ENCODE measurements around the gene ARR3.
"Not testable (repeated sequence)": the region's sequence is repeated elsewhere in the genome, so short reads cannot be mapped to it uniquely, and the experiment has no call there.

ARR3 gene

DNA sequence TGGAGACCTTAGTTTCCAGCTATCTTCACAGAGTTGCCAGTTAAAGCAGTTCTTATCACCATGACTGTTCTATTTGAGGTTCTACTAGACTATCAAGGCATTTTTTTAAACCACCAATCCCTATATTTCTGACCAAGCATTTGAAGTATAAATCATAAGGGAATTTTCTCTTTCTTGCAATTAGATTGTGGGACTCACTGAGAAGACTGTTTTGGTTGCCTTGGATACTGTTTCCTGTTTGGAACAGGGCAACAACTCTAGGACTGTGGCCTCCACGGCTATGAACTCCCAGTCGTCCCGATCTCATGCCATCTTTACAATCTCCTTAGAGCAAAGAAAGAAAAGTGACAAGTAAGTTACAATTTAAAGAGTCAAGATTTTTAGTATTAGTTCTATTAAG is 33.6 kb downstream of the ARR3 start:
- no peak overlapping the region for H3K4me3 ChIP-seq (ENCODE audit: low read depth, low read length)
- TF ChIP-seq, protein P1, sequence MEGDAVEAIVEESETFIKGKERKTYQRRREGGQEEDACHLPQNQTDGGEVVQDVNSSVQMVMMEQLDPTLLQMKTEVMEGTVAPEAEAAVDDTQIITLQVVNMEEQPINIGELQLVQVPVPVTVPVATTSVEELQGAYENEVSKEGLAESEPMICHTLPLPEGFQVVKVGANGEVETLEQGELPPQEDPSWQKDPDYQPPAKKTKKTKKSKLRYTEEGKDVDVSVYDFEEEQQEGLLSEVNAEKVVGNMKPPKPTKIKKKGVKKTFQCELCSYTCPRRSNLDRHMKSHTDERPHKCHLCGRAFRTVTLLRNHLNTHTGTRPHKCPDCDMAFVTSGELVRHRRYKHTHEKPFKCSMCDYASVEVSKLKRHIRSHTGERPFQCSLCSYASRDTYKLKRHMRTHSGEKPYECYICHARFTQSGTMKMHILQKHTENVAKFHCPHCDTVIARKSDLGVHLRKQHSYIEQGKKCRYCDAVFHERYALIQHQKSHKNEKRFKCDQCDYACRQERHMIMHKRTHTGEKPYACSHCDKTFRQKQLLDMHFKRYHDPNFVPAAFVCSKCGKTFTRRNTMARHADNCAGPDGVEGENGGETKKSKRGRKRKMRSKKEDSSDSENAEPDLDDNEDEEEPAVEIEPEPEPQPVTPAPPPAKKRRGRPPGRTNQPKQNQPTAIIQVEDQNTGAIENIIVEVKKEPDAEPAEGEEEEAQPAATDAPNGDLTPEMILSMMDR (IDR thresholded peaks at IDR 0.05; ENCODE audit: borderline replicate concordance, insufficient read depth, low read depth, low read length): no peak

DNA sequence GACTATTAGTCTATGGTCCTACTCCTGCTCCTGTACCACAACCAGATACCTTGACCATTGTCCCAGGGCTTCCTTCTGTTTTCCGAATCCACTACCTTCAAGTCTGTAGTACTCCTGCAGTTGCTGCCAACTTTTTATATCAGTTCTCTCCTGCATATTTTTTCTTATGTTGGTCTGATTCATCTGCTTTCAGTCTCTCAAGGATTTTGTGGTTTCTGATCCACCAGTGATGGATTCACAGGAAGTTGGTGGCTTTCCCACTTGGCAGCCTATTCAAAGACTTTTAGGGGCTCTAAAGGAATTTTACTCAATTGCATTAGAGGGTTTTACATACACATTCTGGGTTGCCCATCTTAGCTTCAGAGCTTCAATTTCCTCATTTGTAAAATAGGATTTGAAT is 45.4 kb downstream of the ARR3 start:
- no peak overlapping the region for H3K4me3 ChIP-seq (ENCODE audit: low read depth, low read length)
- TF ChIP-seq, protein P1 (IDR thresholded peaks at IDR 0.05; ENCODE audit: borderline replicate concordance, insufficient read depth, low read depth, low read length): no peak

DNA sequence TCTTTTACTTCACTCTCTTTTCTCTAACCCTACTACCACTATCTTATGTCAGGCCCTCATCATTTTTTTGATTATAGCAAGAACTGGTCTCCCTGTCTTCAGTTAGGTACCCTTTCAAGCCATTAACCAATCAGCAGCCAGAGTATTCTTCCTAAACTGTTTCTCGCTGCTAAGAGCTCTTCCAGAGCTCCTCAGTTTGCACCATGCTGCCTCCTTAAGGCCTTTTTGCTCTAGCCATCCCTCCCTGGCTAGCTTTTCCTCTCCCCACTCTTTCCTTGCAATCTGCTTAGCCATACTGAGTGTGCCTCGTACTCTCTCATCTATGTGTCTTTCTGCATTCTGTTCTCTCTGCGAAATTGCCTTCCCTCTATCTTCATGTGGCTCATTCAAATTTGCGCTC is 54.6 kb downstream of the ARR3 start:
- H3K4me3 ChIP-seq (ENCODE audit: low read depth, low read length): no peak overlapping the region
- TF ChIP-seq, protein P1 (IDR thresholded peaks at IDR 0.05; ENCODE audit: borderline replicate concordance, insufficient read depth, low read depth, low read length): no peak

DNA sequence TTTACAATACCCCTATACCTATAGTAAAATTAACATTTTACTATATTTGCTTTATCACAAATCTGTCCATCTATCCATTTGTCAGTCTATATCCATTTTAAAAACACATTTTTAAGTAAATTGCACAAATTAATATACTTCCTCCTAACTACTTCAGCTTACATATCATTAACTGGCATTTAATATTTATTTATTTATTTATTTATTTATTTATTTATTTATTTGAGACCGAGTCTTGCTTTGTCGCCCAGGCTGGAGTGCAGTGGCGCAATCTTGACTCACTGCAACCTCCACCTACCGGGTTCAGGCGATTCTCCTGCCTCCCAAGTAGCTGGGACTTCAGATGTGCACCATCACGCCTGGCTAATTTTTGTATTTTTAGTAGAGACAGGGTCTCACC is 55.5 kb downstream of the ARR3 start:
- not testable (repeated sequence) for H3K4me3 ChIP-seq (ENCODE audit: low read depth, low read length)

DNA sequence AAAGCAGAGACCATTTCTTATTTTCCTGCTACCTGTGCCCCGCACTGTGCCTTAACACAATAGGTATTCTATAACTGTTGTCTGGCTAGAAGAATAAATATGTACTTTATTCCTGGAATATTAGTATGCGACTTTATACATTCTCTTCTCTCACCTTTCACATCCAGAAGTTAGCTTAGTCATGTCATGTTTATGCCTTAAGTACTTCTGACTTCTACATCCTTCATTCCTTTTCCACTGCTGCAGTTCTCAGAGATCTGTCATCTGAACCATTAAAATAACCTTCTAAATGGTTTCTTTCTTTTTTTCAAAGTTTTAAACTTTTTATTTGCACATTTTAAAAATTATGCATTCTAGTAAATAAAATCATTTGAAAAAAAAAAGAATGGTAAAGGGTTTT is 56.2 kb downstream of the ARR3 start:
- TF ChIP-seq, protein P1 (IDR thresholded peaks at IDR 0.05; ENCODE audit: borderline replicate concordance, insufficient read depth, low read depth, low read length): no peak
- H3K4me3 ChIP-seq (ENCODE audit: low read depth, low read length): no peak overlapping the region

DNA sequence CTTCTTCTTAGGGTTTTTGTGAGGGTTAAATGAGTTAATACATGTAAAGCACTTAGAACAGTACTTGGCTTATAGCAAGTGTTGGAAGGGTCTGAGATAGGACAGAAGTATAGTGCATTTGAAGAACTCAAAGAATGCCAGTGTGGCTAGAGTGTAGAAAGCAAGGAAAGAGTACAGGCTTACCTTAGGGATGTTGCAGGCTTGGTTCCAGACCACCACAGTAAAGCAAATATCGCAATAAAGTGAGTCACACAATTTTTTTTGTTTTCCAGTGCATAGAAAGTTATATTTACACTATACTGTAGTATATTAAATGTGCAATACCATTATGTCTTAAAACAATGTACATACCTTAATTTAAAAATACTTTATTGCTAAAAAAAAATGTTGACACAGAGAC is 63.0 kb downstream of the ARR3 start:
- no peak overlapping the region for H3K4me3 ChIP-seq (ENCODE audit: low read depth, low read length)
- TF ChIP-seq, protein P1 (IDR thresholded peaks at IDR 0.05; ENCODE audit: borderline replicate concordance, insufficient read depth, low read depth, low read length): no peak

Measured in GM12875 (cell line).